Measurements from ENCODE around the gene SLC22A17.

The SLC22A17 gene

GRCh38 chr14:23364164-23365035, 11.7 kb upstream of the SLC22A17 start:
- in situ Hi-C loops (cut with MboI; ENCODE audit: low sequenced_read_pairs), result no loop called here

- in situ Hi-C loops (cut with MboI; ENCODE audit: low sequenced_read_pairs), result no loop called here
Measured at GRCh38 chr14:23362200-23362599, 9.5 kb upstream of the SLC22A17 start.

GRCh38 chr14:23361763-23362162, 9.1 kb upstream of the SLC22A17 start:
- in situ Hi-C loops (cut with MboI; ENCODE audit: low sequenced_read_pairs), result no loop called here

GRCh38 chr14:23361320-23361719, 8.6 kb upstream of the SLC22A17 start:
- in situ Hi-C loops (cut with MboI; ENCODE audit: low sequenced_read_pairs), result no loop called here

GRCh38 chr14:23360496-23360895, 7.8 kb upstream of the SLC22A17 start:
- in situ Hi-C loops (cut with MboI; ENCODE audit: low sequenced_read_pairs), result no loop called here

- in situ Hi-C loops (cut with MboI; ENCODE audit: low sequenced_read_pairs), result no loop called here
Measured at GRCh38 chr14:23359722-23360447, 7.2 kb upstream of the SLC22A17 start.

- in situ Hi-C loops (cut with MboI; ENCODE audit: low sequenced_read_pairs), result no loop called here
Measured at GRCh38 chr14:23359167-23359626, 6.5 kb upstream of the SLC22A17 start.

GRCh38 chr14:23358553-23359166, 6.0 kb upstream of the SLC22A17 start:
- in situ Hi-C loops (cut with MboI; ENCODE audit: low sequenced_read_pairs), result no loop called here

- in situ Hi-C loops (cut with MboI; ENCODE audit: low sequenced_read_pairs), result no loop called here
Measured at GRCh38 chr14:23358042-23358441, 5.4 kb upstream of the SLC22A17 start.

GRCh38 chr14:23357261-23357660, 4.6 kb upstream of the SLC22A17 start:
- in situ Hi-C loops (cut with MboI; ENCODE audit: low sequenced_read_pairs), result no loop called here

GRCh38 chr14:23356662-23357061, 4.0 kb upstream of the SLC22A17 start:
- in situ Hi-C loops (cut with MboI; ENCODE audit: low sequenced_read_pairs), result no loop called here

GRCh38 chr14:23355871-23356435, 3.3 kb upstream of the SLC22A17 start:
- in situ Hi-C loops (cut with MboI; ENCODE audit: low sequenced_read_pairs), result no loop called here

GRCh38 chr14:23354990-23355389, 2.3 kb upstream of the SLC22A17 start:
- in situ Hi-C loops (cut with MboI; ENCODE audit: low sequenced_read_pairs), result no loop called here

- in situ Hi-C loops (cut with MboI; ENCODE audit: low sequenced_read_pairs), result no loop called here
Measured at GRCh38 chr14:23353433-23353780, 720 bp upstream of the SLC22A17 start.

GRCh38 chr14:23351681-23352505, 794 bp downstream of the SLC22A17 start:
- in situ Hi-C loops (cut with MboI; ENCODE audit: low sequenced_read_pairs), result no loop called here

GRCh38 chr14:23349156-23349845, 3.4 kb downstream of the SLC22A17 start:
- in situ Hi-C loops (cut with MboI; ENCODE audit: low sequenced_read_pairs), result no loop called here

- in situ Hi-C loops (cut with MboI; ENCODE audit: low sequenced_read_pairs), result no loop called here
Measured at GRCh38 chr14:23348297-23348655, 4.4 kb downstream of the SLC22A17 start.

GRCh38 chr14:23347406-23348296, 5.0 kb downstream of the SLC22A17 start:
- in situ Hi-C loops (cut with MboI; ENCODE audit: low sequenced_read_pairs), result no loop called here
